HepG2 (cell line): ENCODE measurements around the gene GFPT1. TPM values are rescaled to one million over a fixed set of nuclear protein-coding genes. Genes with fewer than 3 reads are reported as not detected.
A peak's percentile ranks its signal among the peaks of the same experiment; 100 is the strongest.

Experiments
- ATAC-seq: fragments of 200-7000 bp; cut with Tn5 transposase; 3 replicates; pipeline ENCODE4 v1.9.1; 2020; ENCODE audit warnings: mild to moderate bottlenecking, moderate library complexity
- BruUV-seq: library from RNA; stranded (reverse); fragments of 400-500 nt; replicated peaks from 2 replicates; lab custom pipeline; 2021; lab: Mats Ljungman, UMichigan
- CTCF ChIA-PET: fragments of 300-600 bp; formaldehyde crosslinking; extraction: SDS; loops from one replicate; lab custom pipeline; 2021; ENCODE audit warnings: low total read pairs, inconsistent platforms, low intra/inter-chr PET ratio; lab: Yijun Ruan, JAX
- POLR2A ChIA-PET: fragments of 350-600 bp; sonication (Branson Sonifier 250); formaldehyde crosslinking; loops from one replicate; lab custom pipeline; 2020; ENCODE audit warnings: antibody characterized with exemption, inconsistent platforms; lab: Yijun Ruan, JAX
- DNase-seq: peaks from one replicate; pipeline ENCODE4 v3.0.0-alpha.2; 2015; ENCODE audit warnings: low spot score
- FAIRE-seq: peaks from 3 replicates; lab custom pipeline; 2011; peaks lifted over from hg19 to GRCh38; lab: Jason Lieb, UNC
- H2AFZ ChIP-seq: one replicate; pipeline ENCODE4 v1.6.1; 2011; ENCODE audit warnings: low read length, inconsistent platforms
- H3K27ac ChIP-seq: fragments of 300-600 bp; 3 replicates; pipeline ENCODE4 v1.8.0; 2011; ENCODE audit warnings: mixed run types, mild to moderate bottlenecking, mixed read lengths, low read length, inconsistent platforms; ENCODE audit not compliant: insufficient read depth; ENCODE audit errors: extremely low read length
- H3K27me3 ChIP-seq, 2 experiments: fragments of 200-600 bp in 1 of 2; 2 replicates in 1 of 2; 3 replicates in 1 of 2; pipeline versions ENCODE4 v1.6.0 to v1.8.0; 2011; ENCODE audit warnings: low read length in 2 of 2, mild to moderate bottlenecking in 2 of 2, moderate library complexity in 2 of 2, inconsistent platforms in 1 of 2; ENCODE audit not compliant: insufficient read depth in 2 of 2, control insufficient read depth in 1 of 2
- H3K36me3 ChIP-seq, 2 experiments: fragments of 200-600 bp in 1 of 2; replicated peaks in 1 of 2; 2 replicates in 1 of 2; 3 replicates in 1 of 2; pipeline versions ENCODE4 v1.5.1 to v1.8.0; 2011; ENCODE audit warnings: low read length in 2 of 2, inconsistent platforms in 1 of 2; ENCODE audit not compliant: insufficient read depth in 2 of 2, control insufficient read depth in 1 of 2
- H3K4me1 ChIP-seq: 2 replicates; pipeline ENCODE4 v1.5.1; 2012; ENCODE audit warnings: low read length, inconsistent platforms; ENCODE audit not compliant: insufficient read depth
- H3K4me2 ChIP-seq: 2 replicates; pipeline ENCODE4 v1.6.0; 2011; ENCODE audit warnings: low read depth, low read length, inconsistent platforms
- H3K4me3 ChIP-seq, 3 experiments: fragments of 200-600 bp in 1 of 3; sonication (generic), shearing (Covaris generic) in 1 of 3; replicated peaks in 1 of 3; 2 replicates each; pipeline ENCODE4 v1.5.1; 2011 to 2016; ENCODE audit warnings: low read length in 3 of 3, inconsistent platforms in 2 of 3, low read depth in 2 of 3, mild to moderate bottlenecking in 2 of 3, control low read depth in 1 of 3, mixed read lengths in 1 of 3; ENCODE audit not compliant: insufficient read depth in 1 of 3
- H3K79me2 ChIP-seq: one replicate; pipeline ENCODE4 v1.6.1; 2011; ENCODE audit warnings: low read length, inconsistent platforms; ENCODE audit not compliant: insufficient read depth
- H3K9ac ChIP-seq: 2 replicates; pipeline ENCODE4 v1.6.0; 2011; ENCODE audit warnings: mild to moderate bottlenecking, low read depth, low read length, inconsistent platforms; ENCODE audit not compliant: insufficient read depth
- H3K9me3 ChIP-seq: 2 replicates; pipeline ENCODE4 v1.5.1; 2012; ENCODE audit warnings: mild to moderate bottlenecking, low read length
- H4K20me1 ChIP-seq: 2 replicates; pipeline ENCODE4 v1.6.0; 2011; ENCODE audit warnings: inconsistent platforms, mild to moderate bottlenecking, low read length, moderate library complexity; ENCODE audit not compliant: insufficient read depth
- CEBPG ChIP-seq: IDR thresholded peaks from 2 replicates; pipeline ENCODE4 v1.6.1; 2016
- DR1 ChIP-seq: sonication (generic); formaldehyde crosslinking; IDR thresholded peaks from 2 replicates; pipeline ENCODE4 v1.8.0; 2021; ENCODE audit warnings: mild to moderate bottlenecking, missing genetic modification reagents, inconsistent platforms
- MTA3 ChIP-seq: sonication (generic); formaldehyde crosslinking; IDR thresholded peaks from 2 replicates; pipeline ENCODE4 v1.4.0; 2020; ENCODE audit warnings: missing genetic modification reagents
- NKX3-1 ChIP-seq: sonication (generic); formaldehyde crosslinking; IDR thresholded peaks from 2 replicates; pipeline ENCODE4 v1.5.0; 2020; ENCODE audit warnings: missing genetic modification reagents
- NR1H2 ChIP-seq: sonication (generic); formaldehyde crosslinking; IDR thresholded peaks from 2 replicates; pipeline ENCODE4 v1.8.1; 2022; ENCODE audit warnings: low read depth, missing genetic modification reagents, borderline replicate concordance
- RARA ChIP-seq: IDR thresholded peaks from 2 replicates; pipeline ENCODE4 v1.6.1; 2016; ENCODE audit warnings: missing genetic modification reagents, missing compliant biosample characterization
- SOX5 ChIP-seq: IDR thresholded peaks from 2 replicates; pipeline ENCODE4 v1.6.1; 2016; ENCODE audit warnings: borderline replicate concordance
- ZNF468 ChIP-seq: sonication (generic); formaldehyde crosslinking; IDR thresholded peaks from 2 replicates; pipeline ENCODE4 v1.8.0; 2022; ENCODE audit warnings: mild to moderate bottlenecking, moderate library complexity, missing genetic modification reagents
- ZNF839 ChIP-seq: sonication (generic); formaldehyde crosslinking; IDR thresholded peaks from 2 replicates; pipeline ENCODE4 v1.4.0; 2020; ENCODE audit warnings: missing genetic modification reagents, mild to moderate bottlenecking, borderline replicate concordance
- in situ Hi-C: cut with HindIII; loops from 2 replicates; pipeline ENCODE4 v1.10.0; 2017; ENCODE audit warnings: low pct_unique_long_range_greater_than_20kb; ENCODE audit not compliant: extremely low pct_ligation_motif_present
- intact Hi-C: fragments of 100-400 bp; cut with micrococcal nuclease; formaldehyde crosslinking; loops from one replicate; pipeline ENCODE4 v1.10.0; 2022; ENCODE audit not compliant: unreplicated experiment
- polyA plus RNA-seq, 8 experiments: library from polyadenylated mRNA; depleted of rRNA in 3 of 8; stranded (reverse) in 7 of 8; unstranded in 1 of 8; fragments of >200 nt; fragmentation: Illumina TruSeq in 4 of 8; extraction: Trizol in 4 of 8; gene quantifications; 2 replicates each; pipeline versions ENCODE4 v1.2.1 to v1.2.3, GENCODE V29; 2011 to 2016; ENCODE audit warnings: low read depth in 4 of 8, missing spikeins in 1 of 8, mixed read lengths in 1 of 8; ENCODE audit not compliant: insufficient read depth in 1 of 8
- total RNA-seq, 5 experiments: library from RNA; depleted of rRNA; stranded (reverse); fragments of >200 nt; fragmentation: Illumina TruSeq; extraction: Trizol; gene quantifications; 2 replicates each; pipeline ENCODE4 v1.2.3, GENCODE V29; 2016; ENCODE audit warnings: low read depth in 1 of 5
- TF ChIP-seq, protein P1 (sequence below): IDR thresholded peaks from 2 replicates; pipeline ENCODE4 v1.6.1; 2016; ENCODE audit warnings: low read depth
- TF ChIP-seq, protein P2 (sequence below): sonication (generic); formaldehyde crosslinking; IDR thresholded peaks from 2 replicates; pipeline ENCODE4 v1.4.0; 2020; ENCODE audit warnings: missing genetic modification reagents
- TF ChIP-seq, protein P3 (sequence below): sonication (generic); formaldehyde crosslinking; IDR thresholded peaks from 2 replicates; pipeline ENCODE4 v1.5.0; 2020; ENCODE audit warnings: missing genetic modification reagents
- TF ChIP-seq, protein P4 (sequence below): IDR thresholded peaks from 2 replicates; pipeline ENCODE4 v1.6.1; 2016; ENCODE audit warnings: low read depth, borderline replicate concordance
- TF ChIP-seq, protein P5 (sequence below): IDR thresholded peaks from 2 replicates; pipeline ENCODE4 v1.6.1; 2016; ENCODE audit warnings: mild to moderate bottlenecking
- TF ChIP-seq, protein P6 (sequence below), 2 experiments: sonication (generic) in 1 of 2; formaldehyde crosslinking in 1 of 2; IDR thresholded peaks; 2 replicates each; pipeline versions ENCODE4 v1.4.0 to v1.6.1; 2016 to 2020; ENCODE audit warnings: borderline replicate concordance in 1 of 2, low read depth in 1 of 2, mild to moderate bottlenecking in 1 of 2, missing genetic modification reagents in 1 of 2

Gene GFPT1
- total and polyA plus RNA-seq, 2 of the 13 experiments (the other 11 are each of a cell fraction or from before 2014, with no cell fraction given), result 24.0 to 84.9 TPM

DNA sequence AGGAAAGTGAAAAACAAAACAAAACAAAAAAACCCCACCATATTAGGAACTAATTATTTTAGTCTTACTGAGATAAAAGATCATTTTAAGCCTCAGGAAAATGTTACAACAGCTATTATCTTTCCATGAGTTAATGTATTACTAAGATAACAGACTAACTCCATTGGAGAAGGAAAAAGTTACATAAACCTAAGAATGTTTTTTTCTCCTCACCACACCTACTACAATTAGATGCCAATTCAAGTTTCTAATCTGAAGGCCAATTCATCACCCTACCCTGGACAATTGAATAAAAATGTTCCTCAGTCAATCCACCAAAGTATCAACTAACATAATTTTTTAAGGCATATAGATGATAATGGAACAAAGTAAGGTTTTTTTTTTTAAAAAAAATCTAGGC lies 10.2 kb upstream of the GFPT1 start:
- POLR2A ChIA-PET, result interaction anchor here (0.8 to 2.5 kb wide), 2 partner anchors 9 to 40 kb away, joined by 3 to 19 read pairs; partner anchors contain the start of gene NFU1
- TF ChIP-seq ZNF468 (CRISPR knock-in tag) (no peak), MTA3 (CRISPR knock-in tag) (no peak), DR1 (CRISPR knock-in tag) (no peak), NR1H2 (CRISPR knock-in tag) (no peak), SOX5 (CRISPR knock-in tag) (peak; percentile 77; the same call in 1 of the 2 replicates), RARA (CRISPR knock-in tag) (no peak), CEBPG (CRISPR knock-in tag) (0 out of 2 replicates have a peak, but pooled peaks have one; percentile 20), ZNF839 (CRISPR knock-in tag) (no peak), NKX3-1 (no peak)
- TF ChIP-seq, protein P1, sequence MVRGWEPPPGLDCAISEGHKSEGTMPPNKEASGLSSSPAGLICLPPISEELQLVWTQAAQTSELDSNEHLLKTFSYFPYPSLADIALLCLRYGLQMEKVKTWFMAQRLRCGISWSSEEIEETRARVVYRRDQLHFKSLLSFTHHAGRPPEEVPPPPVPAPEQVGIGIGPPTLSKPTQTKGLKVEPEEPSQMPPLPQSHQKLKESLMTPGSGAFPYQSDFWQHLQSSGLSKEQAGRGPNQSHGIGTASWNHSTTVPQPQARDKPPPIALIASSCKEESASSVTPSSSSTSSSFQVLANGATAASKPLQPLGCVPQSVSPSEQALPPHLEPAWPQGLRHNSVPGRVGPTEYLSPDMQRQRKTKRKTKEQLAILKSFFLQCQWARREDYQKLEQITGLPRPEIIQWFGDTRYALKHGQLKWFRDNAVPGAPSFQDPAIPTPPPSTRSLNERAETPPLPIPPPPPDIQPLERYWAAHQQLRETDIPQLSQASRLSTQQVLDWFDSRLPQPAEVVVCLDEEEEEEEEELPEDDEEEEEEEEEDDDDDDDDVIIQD (CRISPR knock-in tag), result 0 out of 2 replicates have a peak, but pooled peaks have one; percentile 24
- TF ChIP-seq, protein P2, sequence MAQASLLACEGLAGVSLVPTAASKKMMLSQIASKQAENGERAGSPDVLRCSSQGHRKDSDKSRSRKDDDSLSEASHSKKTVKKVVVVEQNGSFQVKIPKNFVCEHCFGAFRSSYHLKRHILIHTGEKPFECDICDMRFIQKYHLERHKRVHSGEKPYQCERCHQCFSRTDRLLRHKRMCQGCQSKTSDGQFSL (CRISPR knock-in tag), result no peak
- TF ChIP-seq, protein P3, sequence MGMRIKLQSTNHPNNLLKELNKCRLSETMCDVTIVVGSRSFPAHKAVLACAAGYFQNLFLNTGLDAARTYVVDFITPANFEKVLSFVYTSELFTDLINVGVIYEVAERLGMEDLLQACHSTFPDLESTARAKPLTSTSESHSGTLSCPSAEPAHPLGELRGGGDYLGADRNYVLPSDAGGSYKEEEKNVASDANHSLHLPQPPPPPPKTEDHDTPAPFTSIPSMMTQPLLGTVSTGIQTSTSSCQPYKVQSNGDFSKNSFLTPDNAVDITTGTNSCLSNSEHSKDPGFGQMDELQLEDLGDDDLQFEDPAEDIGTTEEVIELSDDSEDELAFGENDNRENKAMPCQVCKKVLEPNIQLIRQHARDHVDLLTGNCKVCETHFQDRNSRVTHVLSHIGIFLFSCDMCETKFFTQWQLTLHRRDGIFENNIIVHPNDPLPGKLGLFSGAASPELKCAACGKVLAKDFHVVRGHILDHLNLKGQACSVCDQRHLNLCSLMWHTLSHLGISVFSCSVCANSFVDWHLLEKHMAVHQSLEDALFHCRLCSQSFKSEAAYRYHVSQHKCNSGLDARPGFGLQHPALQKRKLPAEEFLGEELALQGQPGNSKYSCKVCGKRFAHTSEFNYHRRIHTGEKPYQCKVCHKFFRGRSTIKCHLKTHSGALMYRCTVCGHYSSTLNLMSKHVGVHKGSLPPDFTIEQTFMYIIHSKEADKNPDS, result no peak
- TF ChIP-seq, protein P4, sequence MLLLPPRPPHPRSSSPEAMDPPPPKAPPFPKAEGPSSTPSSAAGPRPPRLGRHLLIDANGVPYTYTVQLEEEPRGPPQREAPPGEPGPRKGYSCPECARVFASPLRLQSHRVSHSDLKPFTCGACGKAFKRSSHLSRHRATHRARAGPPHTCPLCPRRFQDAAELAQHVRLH (CRISPR knock-in tag), result no peak
- TF ChIP-seq, protein P5, sequence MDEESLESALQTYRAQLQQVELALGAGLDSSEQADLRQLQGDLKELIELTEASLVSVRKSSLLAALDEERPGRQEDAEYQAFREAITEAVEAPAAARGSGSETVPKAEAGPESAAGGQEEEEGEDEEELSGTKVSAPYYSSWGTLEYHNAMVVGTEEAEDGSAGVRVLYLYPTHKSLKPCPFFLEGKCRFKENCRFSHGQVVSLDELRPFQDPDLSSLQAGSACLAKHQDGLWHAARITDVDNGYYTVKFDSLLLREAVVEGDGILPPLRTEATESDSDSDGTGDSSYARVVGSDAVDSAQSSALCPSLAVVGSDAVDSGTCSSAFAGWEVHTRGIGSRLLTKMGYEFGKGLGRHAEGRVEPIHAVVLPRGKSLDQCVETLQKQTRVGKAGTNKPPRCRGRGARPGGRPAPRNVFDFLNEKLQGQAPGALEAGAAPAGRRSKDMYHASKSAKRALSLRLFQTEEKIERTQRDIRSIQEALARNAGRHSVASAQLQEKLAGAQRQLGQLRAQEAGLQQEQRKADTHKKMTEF (CRISPR knock-in tag), result 0 out of 2 replicates have a peak, but pooled peaks have one; percentile 26
- TF ChIP-seq, protein P6, sequence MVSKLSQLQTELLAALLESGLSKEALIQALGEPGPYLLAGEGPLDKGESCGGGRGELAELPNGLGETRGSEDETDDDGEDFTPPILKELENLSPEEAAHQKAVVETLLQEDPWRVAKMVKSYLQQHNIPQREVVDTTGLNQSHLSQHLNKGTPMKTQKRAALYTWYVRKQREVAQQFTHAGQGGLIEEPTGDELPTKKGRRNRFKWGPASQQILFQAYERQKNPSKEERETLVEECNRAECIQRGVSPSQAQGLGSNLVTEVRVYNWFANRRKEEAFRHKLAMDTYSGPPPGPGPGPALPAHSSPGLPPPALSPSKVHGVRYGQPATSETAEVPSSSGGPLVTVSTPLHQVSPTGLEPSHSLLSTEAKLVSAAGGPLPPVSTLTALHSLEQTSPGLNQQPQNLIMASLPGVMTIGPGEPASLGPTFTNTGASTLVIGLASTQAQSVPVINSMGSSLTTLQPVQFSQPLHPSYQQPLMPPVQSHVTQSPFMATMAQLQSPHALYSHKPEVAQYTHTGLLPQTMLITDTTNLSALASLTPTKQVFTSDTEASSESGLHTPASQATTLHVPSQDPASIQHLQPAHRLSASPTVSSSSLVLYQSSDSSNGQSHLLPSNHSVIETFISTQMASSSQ (IDR thresholded peaks at IDR 0.05; ENCODE audit: low read depth), result peak; percentile 67
- TF ChIP-seq, protein P6 (CRISPR knock-in tag; IDR thresholded peaks at IDR 0.05; ENCODE audit: borderline replicate concordance), result peak; percentile 36; the same call in 1 of the 2 replicates

More for the DNA sequence above, 10.2 kb upstream of the GFPT1 start:
- in situ Hi-C loops, result no loop called here
- Histone ChIP-seq H3K4me3 (no peak overlapping the region), H3K9ac (no peak overlapping the region), H3K36me3 (peaks cover 0 to 32% of the 10 kb centered on the region in 2 experiments; a peak in 4 of 5 replicates), H2AFZ (no peak overlapping the region), H3K79me2 (no peaks in the 10 kb centered on the region), H4K20me1 (no peaks in the 10 kb centered on the region), H3K27ac (no peak overlapping the region), H3K27me3 (no peaks in the 10 kb centered on the region), H3K4me2 (no peak overlapping the region), H3K4me1 (peaks cover 14% of the 10 kb centered on the region), H3K9me3 (no peaks in the 10 kb centered on the region)
- peak; percentile 13 for DNase-seq
- intact Hi-C loops, result no loop called here
- CTCF ChIA-PET, result no interaction called here
- ATAC-seq, result peak; percentile 44; the same call in 2 of the 3 replicates
- FAIRE-seq, result no peak
- BruUV-seq, result no TSS peak
